GM12872 (cell line): ENCODE results near the gene ADAM33.

ENCODE experiments used
- CTCF ChIP-seq: IDR thresholded peaks from 3 replicates; pipeline ENCODE4 v1.5.1; 2011; ENCODE audit warnings: low read depth, mild to moderate bottlenecking, low read length, moderate library complexity; ENCODE audit not compliant: insufficient read depth

The ADAM33 gene

GRCh38 chr20:3727401-3728021 is 45.7 kb upstream of the ADAM33 start:
- TF ChIP-seq CTCF = no peak

GRCh38 chr20:3724356-3724755 is 42.5 kb upstream of the ADAM33 start:
- TF ChIP-seq CTCF = no peak

- TF ChIP-seq CTCF = no peak
Observed at GRCh38 chr20:3723284-3723683, 41.5 kb upstream of the ADAM33 start.

- no peak for TF ChIP-seq CTCF
Observed at GRCh38 chr20:3721912-3722311, 40.1 kb upstream of the ADAM33 start.

- TF ChIP-seq CTCF = no peak
Observed at GRCh38 chr20:3720626-3721025, 38.8 kb upstream of the ADAM33 start.

GRCh38 chr20:3720068-3720467 is 38.3 kb upstream of the ADAM33 start:
- TF ChIP-seq CTCF = no peak

- no peak for TF ChIP-seq CTCF
Observed at GRCh38 chr20:3719046-3719445, 37.2 kb upstream of the ADAM33 start.
